Measurements from ENCODE around the gene HHIPL1. TPM values are rescaled to one million over a fixed set of nuclear protein-coding genes. Genes with fewer than 3 reads are reported as not detected.

HHIPL1 gene
- total RNA-seq, 2 experiments from 2014 or later, result 0.29 to 0.38 TPM

DNA sequence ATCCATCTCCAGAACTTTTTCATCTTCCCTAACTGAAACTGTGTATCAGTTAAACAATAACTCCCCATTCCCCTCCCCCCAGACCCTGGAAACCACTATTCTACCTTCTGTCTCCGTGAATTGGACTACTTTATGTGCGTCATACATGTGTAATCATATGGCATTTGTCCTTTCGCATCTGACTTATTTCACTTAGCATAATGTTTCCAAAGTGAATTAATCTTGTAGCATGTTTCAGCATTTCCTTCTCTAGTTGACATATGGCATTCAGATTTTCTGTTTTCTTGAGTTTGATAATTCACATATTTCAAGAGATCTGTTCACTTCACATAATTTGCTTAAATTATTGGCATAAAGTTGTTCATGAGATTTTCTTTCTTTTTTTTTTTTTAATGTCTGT, 49.0 kb downstream of the HHIPL1 start:
- intact Hi-C loops (cut with micrococcal nuclease), result no loop called here
- Mint-ChIP-seq H3K27me3 (peaks cover 16% of the 10 kb centered on the region), H3K4me3 (no peak overlapping the region), H3K36me3 (no peaks in the 10 kb centered on the region), H3K9me3 (no peaks in the 10 kb centered on the region), H3K27ac (no peak overlapping the region), H3K4me1 (ENCODE audit: low read depth) (peaks cover under 1% of the 10 kb centered on the region)
- ChIA-PET POLR2A (no interaction called here), CTCF (interaction anchor here (0.7 kb wide), 2 partner anchors 156 to 1923 kb away, joined by 3 to 4 read pairs; no protein-coding TSS in a partner anchor)
- no peak for DNase-seq

DNA sequence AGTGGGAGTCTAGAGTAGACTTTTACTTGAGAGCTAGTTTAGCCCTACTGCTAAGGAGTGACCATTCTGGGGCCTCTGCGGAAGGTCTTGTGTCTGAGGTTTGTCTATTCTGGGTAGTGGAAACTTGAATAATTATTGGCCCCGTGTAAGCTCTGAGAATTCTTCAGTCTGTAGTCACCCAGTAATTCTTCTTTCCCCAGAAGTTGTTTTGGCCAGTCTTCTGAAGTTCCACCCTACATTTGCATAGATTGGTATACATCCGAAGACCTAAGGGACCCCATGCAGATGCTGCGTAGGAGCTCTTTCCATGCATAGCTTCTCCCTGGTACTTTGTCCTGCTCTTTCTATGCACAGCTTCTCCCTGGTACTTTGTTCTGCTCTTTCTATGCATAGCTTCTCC, 52.0 kb downstream of the HHIPL1 start:
- Mint-ChIP-seq H3K4me3 (no peak overlapping the region), H3K27me3 (peaks cover 2% of the 10 kb centered on the region), H3K9me3 (peaks cover under 1% of the 10 kb centered on the region), H3K27ac (no peak overlapping the region), H3K36me3 (peaks cover under 1% of the 10 kb centered on the region), H3K4me1 (ENCODE audit: low read depth) (no peaks in the 10 kb centered on the region)
- DNase-seq, result no peak
- intact Hi-C loops (cut with micrococcal nuclease), result no loop called here
- CTCF ChIA-PET, result interaction anchor here (1.8 kb wide), 1 partner anchor 9 kb away, joined by 12 read pairs; no protein-coding TSS in a partner anchor
- POLR2A ChIA-PET, result no interaction called here

DNA sequence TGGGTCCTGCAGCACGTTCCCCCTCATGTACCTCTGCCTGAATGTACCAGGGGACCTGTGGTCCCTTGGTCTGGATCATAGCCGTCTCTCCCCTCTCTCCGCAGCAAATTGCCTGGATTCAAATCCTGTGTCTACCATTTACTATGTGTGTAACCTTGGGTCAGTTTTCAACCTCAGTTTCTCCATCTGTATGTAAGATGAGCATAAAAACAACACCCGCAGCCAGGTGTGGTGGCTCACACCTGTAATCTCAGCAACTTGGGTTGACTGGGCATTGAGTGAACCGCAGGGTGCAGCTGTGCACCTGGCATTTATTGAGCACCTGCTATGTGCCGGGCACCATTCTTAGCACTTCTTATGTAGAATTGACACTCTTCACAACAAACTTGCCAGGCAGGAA, 53.3 kb downstream of the HHIPL1 start:
- peaks cover 5% of the 10 kb centered on the region for H3K36me3 Mint-ChIP-seq
- H3K9me3 Mint-ChIP-seq, result peaks cover 10% of the 10 kb centered on the region
- POLR2A ChIA-PET, result no interaction called here
- H3K27me3 Mint-ChIP-seq, result peaks cover 7% of the 10 kb centered on the region
- no peak for DNase-seq
- no peak overlapping the region for H3K4me3 Mint-ChIP-seq
- intact Hi-C loops (cut with micrococcal nuclease), result no loop called here
- H3K27ac Mint-ChIP-seq, result no peak overlapping the region
- no peaks in the 10 kb centered on the region for H3K4me1 Mint-ChIP-seq (ENCODE audit: low read depth)
- CTCF ChIA-PET, result interaction anchor here (1.2 kb wide), 1 partner anchor 10 kb away, joined by 4 read pairs; no protein-coding TSS in a partner anchor

DNA sequence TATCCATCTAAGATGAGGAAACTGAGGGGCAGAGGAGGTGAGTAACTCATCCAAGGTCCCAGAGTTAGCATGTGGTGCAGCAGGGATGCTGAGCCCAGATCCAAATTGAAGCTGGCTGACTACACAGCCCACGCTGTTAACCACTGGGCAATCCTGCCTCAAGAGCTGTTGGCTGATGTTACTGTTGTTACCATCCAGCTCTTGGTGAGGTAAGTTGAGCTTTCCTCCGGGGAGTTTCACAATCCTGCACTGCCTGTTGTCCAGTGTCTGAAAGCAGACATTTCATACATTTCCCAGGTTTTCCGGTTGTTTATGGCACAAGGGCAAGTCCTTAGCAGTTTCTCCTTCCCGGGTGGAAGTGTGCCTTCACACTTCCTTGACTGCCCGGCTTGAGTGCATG, 53.7 kb downstream of the HHIPL1 start:
- Mint-ChIP-seq H3K27me3 (peaks cover 11% of the 10 kb centered on the region), H3K27ac (no peak overlapping the region), H3K4me1 (ENCODE audit: low read depth) (no peaks in the 10 kb centered on the region), H3K9me3 (peaks cover 14% of the 10 kb centered on the region), H3K36me3 (peaks cover 9% of the 10 kb centered on the region), H3K4me3 (no peak overlapping the region)
- CTCF ChIA-PET, result interaction anchor here (1.2 kb wide), 1 partner anchor 10 kb away, joined by 4 read pairs; no protein-coding TSS in a partner anchor
- intact Hi-C loops (cut with micrococcal nuclease), result no loop called here
- no peak for DNase-seq
- POLR2A ChIA-PET, result no interaction called here

DNA sequence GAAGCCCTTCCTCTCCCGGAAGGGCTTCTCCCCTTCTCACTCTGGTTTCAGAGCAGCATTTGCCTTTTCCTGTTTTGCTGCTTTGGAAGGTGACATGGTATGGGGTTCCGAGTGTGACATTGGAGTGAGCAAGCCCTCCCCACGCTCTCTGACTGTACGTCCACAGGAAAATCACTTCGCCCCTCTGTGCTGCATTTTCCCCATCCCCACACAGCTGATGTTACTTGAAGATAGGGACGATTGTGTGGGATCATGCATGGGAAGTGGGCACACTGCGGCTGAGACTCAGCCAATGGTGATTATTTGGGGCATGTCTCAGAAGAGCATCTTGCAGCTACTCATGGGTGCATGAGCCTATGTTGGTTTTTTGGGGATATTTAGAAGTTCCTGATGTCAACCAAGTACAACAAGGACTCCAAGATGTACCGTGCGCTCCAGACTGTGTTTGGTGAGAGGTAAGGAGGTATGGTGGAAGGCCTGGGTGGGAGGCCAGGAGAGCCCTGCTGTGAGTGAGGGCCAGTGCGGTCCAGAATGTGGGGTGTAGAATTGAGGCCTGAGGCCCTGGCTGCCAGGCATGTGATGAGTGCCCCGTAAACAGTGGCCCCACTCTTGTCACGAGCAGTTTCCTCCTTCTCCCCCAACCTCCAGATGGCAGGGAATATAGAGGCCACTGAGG, 54.3 kb downstream of the HHIPL1 start:
- H3K27ac Mint-ChIP-seq, result no peak overlapping the region
- peaks cover 16% of the 10 kb centered on the region for H3K9me3 Mint-ChIP-seq
- no peak overlapping the region for H3K4me3 Mint-ChIP-seq
- peaks cover 9% of the 10 kb centered on the region for H3K36me3 Mint-ChIP-seq
- DNase-seq, result no peak
- H3K4me1 Mint-ChIP-seq (ENCODE audit: low read depth), result no peaks in the 10 kb centered on the region
- peaks cover 11% of the 10 kb centered on the region for H3K27me3 Mint-ChIP-seq
- intact Hi-C loops (cut with micrococcal nuclease), result no loop called here
- ChIA-PET CTCF (interaction anchor here (1.2 kb wide), 1 partner anchor 11 kb away, joined by 4 read pairs; no protein-coding TSS in a partner anchor), POLR2A (no interaction called here)

DNA sequence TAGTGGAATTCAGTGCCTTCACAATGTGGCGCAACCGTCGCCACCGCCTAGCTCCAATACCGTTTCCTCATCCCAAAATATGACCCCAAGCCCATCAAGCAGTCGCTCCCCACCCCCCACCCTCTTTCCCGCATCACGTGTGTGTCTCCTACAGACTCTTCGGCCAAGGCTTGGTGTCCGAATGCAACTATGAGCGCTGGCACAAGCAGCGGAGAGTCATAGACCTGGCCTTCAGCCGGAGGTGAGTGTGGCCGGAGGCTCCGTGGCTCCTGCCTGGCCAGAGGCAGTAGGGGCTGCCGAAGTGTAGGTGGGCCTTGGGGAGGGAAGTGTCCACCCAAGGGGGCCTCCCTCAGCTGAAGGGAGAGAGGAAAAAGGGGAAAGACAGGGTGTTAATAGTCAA, 54.9 kb downstream of the HHIPL1 start:
- H3K9me3 Mint-ChIP-seq, result peaks cover 21% of the 10 kb centered on the region
- ChIA-PET POLR2A (no interaction called here), CTCF (no interaction called here)
- no peak for DNase-seq
- no peak overlapping the region for H3K4me3 Mint-ChIP-seq
- H3K27ac Mint-ChIP-seq, result no peak overlapping the region
- no peaks in the 10 kb centered on the region for H3K4me1 Mint-ChIP-seq (ENCODE audit: low read depth)
- peaks cover 9% of the 10 kb centered on the region for H3K36me3 Mint-ChIP-seq
- intact Hi-C loops (cut with micrococcal nuclease), result no loop called here
- H3K27me3 Mint-ChIP-seq, result peaks cover 13% of the 10 kb centered on the region

DNA sequence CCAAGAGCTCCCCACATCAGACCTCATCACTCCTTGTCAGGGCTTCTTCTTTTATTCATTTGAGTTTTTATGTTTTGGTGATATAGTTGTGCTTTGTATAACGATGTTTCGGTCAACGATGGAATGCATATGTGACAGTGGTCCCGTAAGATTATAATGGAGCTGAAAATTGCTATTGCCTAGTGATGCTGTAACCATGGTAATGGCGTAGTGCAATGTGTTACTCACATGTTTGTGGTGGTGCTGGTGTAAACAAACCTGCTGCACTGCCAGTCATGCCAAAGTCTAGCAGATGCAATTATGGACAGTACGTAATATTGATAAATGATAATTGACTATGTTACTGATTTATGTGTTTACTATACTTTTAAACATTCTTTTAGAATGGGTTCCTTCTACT, 55.5 kb downstream of the HHIPL1 start:
- POLR2A ChIA-PET, result no interaction called here
- DNase-seq, result no peak

DNA sequence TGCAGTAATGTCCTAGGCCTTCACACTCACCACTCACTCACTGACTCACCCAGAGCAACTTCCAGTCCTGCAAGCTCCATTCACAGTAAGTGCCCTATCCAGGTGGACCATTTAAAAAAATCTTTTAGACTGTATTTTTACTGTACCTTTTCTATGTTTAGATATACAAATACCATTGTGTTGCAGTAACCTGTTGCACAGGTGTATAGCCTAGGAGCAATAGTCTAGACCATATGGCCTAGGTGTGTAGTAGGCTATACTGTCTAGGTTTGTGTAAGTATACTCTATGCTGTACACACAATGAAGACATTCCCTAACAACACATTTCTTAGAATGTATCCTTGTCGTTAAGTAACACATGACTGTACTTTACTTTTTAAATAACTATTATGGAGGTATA, 56.3 kb downstream of the HHIPL1 start:
- intact Hi-C loops (cut with micrococcal nuclease), result no loop called here
- H3K9me3 Mint-ChIP-seq, result peaks cover 21% of the 10 kb centered on the region
- ChIA-PET POLR2A (no interaction called here), CTCF (interaction anchor here (1.2 to 1.4 kb wide), 2 partner anchors 13 to 184 kb away, joined by 3 read pairs; no protein-coding TSS in a partner anchor)
- no peak overlapping the region for H3K27ac Mint-ChIP-seq
- no peak overlapping the region for H3K4me3 Mint-ChIP-seq
- peaks cover 13% of the 10 kb centered on the region for H3K27me3 Mint-ChIP-seq
- H3K4me1 Mint-ChIP-seq (ENCODE audit: low read depth), result no peaks in the 10 kb centered on the region
- H3K36me3 Mint-ChIP-seq, result peaks cover 9% of the 10 kb centered on the region
- no peak for DNase-seq

More for the DNA sequence above, 55.5 kb downstream of the HHIPL1 start:
- intact Hi-C loops (cut with micrococcal nuclease), result no loop called here
- peaks cover 9% of the 10 kb centered on the region for H3K36me3 Mint-ChIP-seq
- H3K4me1 Mint-ChIP-seq (ENCODE audit: low read depth), result no peaks in the 10 kb centered on the region
- peaks cover 13% of the 10 kb centered on the region for H3K27me3 Mint-ChIP-seq
- H3K27ac Mint-ChIP-seq, result no peak overlapping the region
- CTCF ChIA-PET, result interaction anchor here (1.2 to 1.4 kb wide), 2 partner anchors 12 to 185 kb away, joined by 3 read pairs; no protein-coding TSS in a partner anchor
- H3K4me3 Mint-ChIP-seq, result no peak overlapping the region
- H3K9me3 Mint-ChIP-seq, result peaks cover 21% of the 10 kb centered on the region

DNA sequence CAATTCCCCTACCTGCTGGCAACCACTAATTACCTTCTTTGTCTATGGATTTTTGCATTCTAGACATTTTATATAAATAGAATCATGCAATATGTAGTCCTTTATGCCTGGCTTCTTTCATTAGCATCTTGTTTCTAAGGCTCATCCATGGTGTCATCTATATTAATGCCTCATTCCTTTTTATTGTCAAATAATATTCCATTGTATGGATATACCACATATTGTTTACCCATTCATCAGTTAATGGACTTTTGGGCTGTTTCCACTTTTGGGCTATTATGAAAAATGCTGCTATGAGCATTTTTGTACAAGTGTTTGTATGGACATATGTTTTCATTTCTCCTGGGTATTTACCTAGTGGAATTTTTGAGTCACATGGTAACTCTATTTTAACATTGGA, 57.2 kb downstream of the HHIPL1 start:
- peaks cover 16% of the 10 kb centered on the region for H3K27me3 Mint-ChIP-seq
- CTCF ChIA-PET, result no interaction called here
- H3K27ac Mint-ChIP-seq, result no peak overlapping the region
- H3K9me3 Mint-ChIP-seq, result peaks cover 21% of the 10 kb centered on the region
- H3K4me3 Mint-ChIP-seq, result no peak overlapping the region
- H3K4me1 Mint-ChIP-seq (ENCODE audit: low read depth), result no peaks in the 10 kb centered on the region
- H3K36me3 Mint-ChIP-seq, result peaks cover 9% of the 10 kb centered on the region
- intact Hi-C loops (cut with micrococcal nuclease), result no loop called here
- POLR2A ChIA-PET, result no interaction called here
- DNase-seq, result no peak

DNA sequence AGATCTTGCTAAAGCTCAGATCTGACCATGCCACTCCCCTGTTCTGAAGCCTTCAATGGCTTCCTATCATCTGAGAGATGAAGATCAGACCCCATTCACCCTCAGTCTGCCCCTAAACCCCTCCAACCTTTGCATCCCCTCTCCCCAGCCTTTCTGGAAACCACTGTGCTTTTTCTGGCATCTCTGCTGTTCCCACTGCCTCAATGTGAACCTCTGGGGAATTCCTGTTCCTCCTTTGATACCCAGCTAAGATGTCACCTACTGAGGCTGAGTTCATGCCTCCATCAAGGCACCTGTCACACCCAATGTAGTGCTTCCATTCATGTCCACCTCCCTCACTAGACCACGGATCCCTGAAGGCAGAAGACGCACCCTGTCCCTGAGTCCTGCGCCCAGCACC, 58.5 kb downstream of the HHIPL1 start:
- no peak for DNase-seq
- CTCF ChIA-PET, result no interaction called here
- H3K27ac Mint-ChIP-seq, result no peak overlapping the region
- H3K4me1 Mint-ChIP-seq (ENCODE audit: low read depth), result no peaks in the 10 kb centered on the region
- POLR2A ChIA-PET, result no interaction called here
- H3K36me3 Mint-ChIP-seq, result peaks cover 9% of the 10 kb centered on the region
- intact Hi-C loops (cut with micrococcal nuclease), result no loop called here
- no peak overlapping the region for H3K4me3 Mint-ChIP-seq
- H3K27me3 Mint-ChIP-seq, result peaks cover 16% of the 10 kb centered on the region
- H3K9me3 Mint-ChIP-seq, result peaks cover 21% of the 10 kb centered on the region

DNA sequence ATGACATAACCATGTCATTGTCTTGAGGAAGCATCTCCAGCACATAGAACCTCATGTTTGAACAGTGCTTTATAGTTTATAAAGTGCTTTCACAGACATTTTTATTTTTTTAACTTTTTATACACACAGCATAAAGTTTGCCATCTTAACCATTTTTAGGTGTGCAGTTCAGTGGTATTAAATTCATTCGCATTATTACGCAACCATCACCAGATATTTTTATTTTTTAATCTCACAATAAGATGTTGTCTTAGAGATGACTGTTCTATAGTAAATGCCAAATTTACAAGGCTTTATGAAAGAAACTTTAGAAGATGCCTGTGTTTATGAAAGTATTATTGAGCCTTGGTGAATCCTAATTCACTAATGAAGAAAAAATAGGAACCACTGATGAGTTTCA, 59.1 kb downstream of the HHIPL1 start:
- H3K4me3 Mint-ChIP-seq, result no peak overlapping the region
- CTCF ChIA-PET, result no interaction called here
- peaks cover 9% of the 10 kb centered on the region for H3K36me3 Mint-ChIP-seq
- H3K27ac Mint-ChIP-seq, result no peak overlapping the region
- no peaks in the 10 kb centered on the region for H3K4me1 Mint-ChIP-seq (ENCODE audit: low read depth)
- H3K27me3 Mint-ChIP-seq, result peaks cover 16% of the 10 kb centered on the region
- H3K9me3 Mint-ChIP-seq, result peaks cover 21% of the 10 kb centered on the region
- POLR2A ChIA-PET, result no interaction called here
- DNase-seq, result no peak
- intact Hi-C loops (cut with micrococcal nuclease), result no loop called here

DNA sequence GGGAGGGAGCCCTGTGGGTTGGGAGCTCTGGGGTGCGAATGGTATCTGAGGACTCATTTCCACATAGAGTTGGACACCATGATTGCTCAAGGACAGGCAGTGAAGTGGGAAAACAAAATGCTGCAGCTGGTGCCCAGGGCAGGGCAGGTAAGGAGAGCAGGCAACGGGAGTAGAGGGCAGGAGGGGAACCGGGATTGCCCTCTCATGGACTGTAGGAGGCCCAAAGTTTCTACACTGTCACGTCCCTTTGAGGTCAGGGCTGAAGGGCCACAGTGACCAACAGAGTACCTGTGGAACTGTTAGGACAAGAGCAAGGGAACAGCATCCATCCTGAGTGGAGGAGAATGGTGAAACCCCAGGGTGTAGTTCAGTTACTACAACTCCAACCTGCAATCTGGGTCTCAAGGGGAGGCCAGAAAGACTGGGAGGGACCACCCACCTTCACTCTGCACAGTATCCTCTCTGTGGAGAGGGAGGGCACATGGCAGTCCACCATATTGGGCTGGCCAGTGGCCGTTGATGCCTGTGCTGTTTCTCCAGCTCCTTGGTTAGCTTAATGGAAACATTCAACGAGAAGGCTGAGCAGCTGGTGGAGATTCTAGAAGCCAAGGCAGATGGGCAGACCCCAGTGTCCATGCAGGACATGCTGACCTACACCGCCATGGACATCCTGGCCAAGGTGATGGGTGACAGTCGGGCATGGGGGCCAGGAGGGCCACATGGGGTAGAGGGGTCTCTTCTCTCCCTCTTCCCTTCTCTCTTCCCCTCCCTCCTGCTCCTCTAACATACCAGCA, 61.4 kb downstream of the HHIPL1 start:
- no peak for DNase-seq
- POLR2A ChIA-PET, result no interaction called here
- intact Hi-C loops (cut with micrococcal nuclease), result no loop called here
- Mint-ChIP-seq H3K36me3 (peaks cover 9% of the 10 kb centered on the region), H3K4me1 (ENCODE audit: low read depth) (no peaks in the 10 kb centered on the region), H3K27ac (no peak overlapping the region), H3K4me3 (no peak overlapping the region), H3K27me3 (peaks cover 14% of the 10 kb centered on the region), H3K9me3 (peaks cover 21% of the 10 kb centered on the region)
- CTCF ChIA-PET, result interaction anchor here (1.2 to 1.8 kb wide), 2 partner anchors 9 to 24 kb away, joined by 4 to 5 read pairs; no protein-coding TSS in a partner anchor
